Dedifferentiated amniotic fluid mesenchymal stem cell (primary cell): ENCODE data around the gene C2orf81.

Experiments
- DNase-seq: peaks from one replicate; pipeline ENCODE4 v3.0.0-alpha.2; 2016; ENCODE audit errors: extremely low spot score

The C2orf81 gene

DNA sequence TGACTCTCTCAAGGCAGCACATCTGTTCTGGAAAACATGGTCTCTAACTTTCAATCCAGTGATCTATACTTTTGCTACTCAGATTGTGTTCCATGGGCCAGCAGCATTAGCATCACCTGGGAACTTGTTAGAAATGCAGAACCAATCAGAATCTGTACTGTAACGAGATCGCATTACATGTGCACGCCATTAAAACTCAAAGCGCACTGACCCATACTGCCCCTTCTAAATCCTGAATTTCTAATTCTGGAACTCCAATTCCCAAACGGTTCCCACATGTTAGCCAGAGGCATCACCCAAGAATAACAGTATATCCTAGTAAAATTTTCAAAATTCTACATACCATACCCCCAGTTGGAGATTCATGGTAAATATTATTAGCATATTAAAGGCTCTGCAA lies 30.8 kb downstream of the C2orf81 start:
- no peak for DNase-seq

DNA sequence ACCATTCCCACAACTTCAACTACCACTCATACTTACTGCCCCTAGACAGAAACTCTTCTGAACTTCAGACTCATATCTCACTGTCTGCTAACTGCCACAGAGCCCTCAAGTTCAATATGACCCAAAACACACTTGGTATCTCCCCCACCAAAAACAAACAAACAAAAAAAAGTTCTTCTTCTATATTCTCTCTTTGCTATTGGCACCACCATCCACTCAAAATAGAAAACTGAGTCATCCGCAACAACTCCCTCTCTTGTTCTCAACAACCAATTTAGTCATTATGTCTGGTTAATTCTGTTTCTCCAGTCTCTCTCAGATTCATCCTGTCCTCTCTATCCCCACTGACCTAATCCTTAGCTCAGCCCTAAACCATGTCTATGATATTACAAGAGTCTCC lies 34.1 kb downstream of the C2orf81 start:
- peak; percentile 26 for DNase-seq

DNA sequence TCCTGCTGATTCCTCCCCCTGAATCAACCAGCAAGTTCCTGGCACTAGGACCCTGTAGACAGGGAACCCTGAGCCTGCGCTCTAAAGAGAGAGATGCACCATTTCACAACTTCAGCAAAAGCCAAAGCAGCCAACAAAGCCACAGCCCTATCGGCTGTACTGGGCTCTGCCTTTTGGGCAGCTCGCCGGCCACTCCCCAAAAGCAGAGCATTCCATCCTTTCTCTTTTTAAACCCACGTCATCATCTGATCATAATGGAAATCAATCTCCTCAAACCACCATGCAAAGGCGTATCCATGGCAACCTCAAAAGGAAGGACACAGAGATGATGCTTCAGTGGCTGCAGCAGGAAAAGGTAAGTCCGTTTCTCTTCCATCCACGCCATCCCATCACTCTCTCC lies 36.0 kb downstream of the C2orf81 start:
- DNase-seq: no peak

DNA sequence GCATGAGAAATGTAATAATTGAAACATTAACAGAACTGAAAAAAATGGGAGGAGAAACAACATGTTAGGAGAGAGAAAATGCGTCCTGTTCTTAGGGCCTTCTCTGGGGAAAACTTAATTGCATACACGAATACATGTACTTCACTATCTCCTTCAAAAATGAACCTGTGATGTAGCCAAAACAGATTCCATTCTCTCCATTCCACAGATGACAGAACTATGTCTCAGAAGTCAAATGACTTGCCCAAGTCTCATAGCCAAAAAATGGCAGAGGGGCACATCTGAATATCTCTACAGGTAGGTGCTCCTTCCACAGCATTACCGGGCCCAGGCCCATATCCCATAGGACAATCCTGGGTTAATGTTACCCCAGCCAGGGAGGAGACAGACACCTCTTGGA lies 37.4 kb downstream of the C2orf81 start:
- DNase-seq: no peak

DNA sequence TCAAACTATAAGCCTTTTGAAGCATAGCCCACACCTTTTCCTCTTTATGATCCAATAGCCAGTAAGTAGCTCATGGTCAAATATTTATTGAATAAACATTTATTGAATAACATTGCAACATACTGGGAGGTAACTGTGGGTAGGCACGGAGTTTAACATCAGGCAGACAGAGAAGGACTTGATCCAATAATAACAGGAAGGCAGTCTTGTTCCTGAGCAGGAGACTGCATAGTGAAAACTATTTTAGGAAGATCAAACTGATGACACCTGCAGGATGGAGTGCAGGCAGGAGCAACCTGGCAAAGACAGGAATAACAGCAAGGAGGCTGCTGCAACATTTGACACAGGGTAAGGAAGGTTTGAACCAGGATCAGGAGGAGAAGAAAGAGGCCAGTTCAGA lies 38.2 kb downstream of the C2orf81 start:
- peak; percentile 44 for DNase-seq

DNA sequence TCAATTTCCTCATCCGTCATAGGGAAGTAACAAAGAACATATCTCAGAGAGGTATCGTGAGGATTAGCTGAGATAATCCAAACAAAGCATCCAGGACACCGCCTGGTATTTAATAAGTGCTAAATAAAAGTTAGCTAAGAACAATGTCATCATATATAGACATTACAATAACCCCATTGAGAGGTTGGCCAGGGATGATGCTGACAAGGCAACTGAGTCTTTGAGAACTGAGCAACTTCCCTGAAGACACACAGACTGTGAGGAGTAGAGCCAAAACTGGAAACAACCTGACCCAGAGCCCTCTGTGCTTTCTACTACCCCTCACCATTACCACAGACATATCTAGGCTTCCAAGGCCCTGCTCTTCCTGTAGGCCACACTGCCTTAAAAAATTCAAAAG lies 39.7 kb downstream of the C2orf81 start:
- no peak for DNase-seq

DNA sequence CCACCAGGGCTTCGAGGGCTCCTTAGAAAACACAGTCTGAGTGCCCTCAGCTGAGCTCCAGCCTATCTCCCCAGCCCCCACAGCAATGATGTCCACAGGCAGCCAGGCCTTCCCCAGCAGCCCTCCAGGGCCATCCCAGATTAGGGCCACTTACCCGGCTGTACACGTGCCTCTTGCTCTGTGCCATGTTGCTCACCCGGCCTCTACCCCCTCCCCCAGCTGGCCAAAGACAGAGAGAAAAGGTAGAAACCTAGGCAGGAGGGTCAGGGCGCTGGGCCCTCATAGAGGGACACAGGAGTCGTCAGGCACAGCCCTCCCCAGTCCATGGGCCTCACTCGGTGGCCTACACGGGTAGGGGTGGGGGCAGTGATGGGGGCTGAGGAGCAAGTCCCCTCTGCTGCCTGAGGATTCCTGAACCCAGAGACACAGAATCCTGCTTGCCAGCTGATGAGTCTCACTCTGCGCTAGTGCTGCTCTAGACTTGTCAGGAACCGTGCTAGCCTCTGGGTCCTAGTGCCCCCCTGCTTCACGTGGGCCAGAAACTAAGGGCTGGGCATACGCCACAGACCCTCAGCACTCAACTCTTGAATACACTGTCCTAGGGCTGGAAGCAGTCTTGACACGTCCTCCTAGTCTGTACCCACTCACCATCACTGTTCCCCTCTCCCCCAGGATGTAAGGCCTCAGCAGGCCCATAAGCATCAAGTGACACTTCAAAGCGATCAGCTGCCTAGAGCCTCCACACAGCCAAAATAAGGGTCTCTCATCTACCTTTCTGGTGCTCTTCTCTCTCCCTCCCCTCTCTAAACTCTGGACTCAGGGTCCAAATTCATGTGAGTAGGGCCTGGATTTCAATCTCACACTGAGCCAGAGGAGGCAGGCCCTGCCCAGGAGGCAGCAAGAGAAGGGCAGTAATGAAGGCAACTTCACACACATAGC lies 41.3 kb downstream of the C2orf81 start, which contains the start of gene DCTN1:
TSS of gene DCTN1 (minus strand) at position 461 of the 939 bp plus-strand sequence. CDS start at position 187, 274 bp downstream.
- DNase-seq: peak; percentile 55

DNA sequence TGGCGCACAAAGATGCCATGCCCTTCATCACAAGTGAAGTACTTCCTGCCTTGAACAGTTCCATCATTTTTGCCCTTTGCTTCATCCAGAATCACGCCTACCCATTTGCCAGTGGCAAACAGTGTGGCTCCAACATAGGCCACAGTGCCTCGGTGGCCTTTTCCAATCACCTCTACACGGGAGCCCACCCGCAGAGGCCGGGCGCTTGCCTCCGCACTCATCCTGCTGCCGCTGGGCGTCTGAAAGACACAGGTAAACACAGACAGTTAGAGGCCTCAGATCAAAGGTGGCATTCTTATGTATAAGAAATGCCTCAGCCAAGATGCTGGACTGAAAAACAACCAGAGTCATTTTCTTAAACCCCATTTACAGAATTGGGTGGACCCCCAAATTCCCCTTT lies 43.4 kb downstream of the C2orf81 start:
- DNase-seq: no peak

DNA sequence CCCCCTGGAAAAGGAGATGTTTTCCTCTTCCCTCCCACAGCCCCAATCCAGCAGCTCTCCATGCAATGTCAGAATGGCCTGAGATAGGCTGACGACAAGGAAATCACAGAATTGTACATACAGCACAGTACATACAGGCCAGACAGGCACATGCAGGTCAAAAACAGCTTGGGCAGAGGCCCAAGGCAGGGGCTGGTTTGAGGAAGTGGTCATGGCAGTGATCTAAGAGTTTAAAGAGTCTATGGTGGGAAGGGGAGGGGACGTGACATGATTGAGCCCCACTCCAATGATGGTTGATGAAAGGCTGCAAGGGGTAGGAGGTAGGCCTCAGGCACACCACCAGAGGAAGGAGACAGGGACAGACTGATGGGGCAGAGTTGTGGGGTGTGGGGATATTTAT lies 45.6 kb downstream of the C2orf81 start:
- no peak for DNase-seq

DNA sequence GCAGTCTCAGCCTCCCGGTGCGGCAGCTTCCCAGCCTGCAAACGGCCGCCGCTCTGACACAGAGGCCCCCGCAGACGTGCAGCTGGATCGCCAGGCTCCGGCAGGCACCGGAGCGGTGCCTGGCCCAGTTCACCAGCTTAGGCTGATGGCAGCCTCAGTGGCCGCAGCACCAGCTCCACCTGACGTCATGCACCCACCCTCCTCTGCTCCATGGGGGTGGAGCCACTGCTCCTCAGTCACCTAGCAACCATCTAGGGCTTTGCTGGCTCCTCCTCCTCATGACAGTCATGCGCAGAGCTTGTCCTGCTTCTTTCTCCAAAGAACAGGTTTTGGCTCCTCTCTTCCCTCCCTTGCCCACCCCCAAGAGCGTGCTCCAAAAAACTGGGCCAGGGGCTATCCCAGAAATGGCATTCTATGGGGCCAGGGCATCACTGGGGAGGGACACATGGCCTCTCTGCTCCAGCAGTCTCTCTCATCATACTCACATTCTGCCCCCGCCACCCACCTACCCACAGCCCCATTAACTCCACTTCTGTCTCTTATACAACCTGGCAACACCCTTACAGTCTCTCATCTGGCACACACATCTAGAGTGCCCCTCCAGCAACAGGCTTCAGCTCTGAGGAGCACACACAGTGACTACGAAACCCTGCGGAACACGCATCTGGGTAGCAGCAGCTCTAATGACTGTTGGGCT lies 46.8 kb downstream of the C2orf81 start:
- DNase-seq: no peak

DNA sequence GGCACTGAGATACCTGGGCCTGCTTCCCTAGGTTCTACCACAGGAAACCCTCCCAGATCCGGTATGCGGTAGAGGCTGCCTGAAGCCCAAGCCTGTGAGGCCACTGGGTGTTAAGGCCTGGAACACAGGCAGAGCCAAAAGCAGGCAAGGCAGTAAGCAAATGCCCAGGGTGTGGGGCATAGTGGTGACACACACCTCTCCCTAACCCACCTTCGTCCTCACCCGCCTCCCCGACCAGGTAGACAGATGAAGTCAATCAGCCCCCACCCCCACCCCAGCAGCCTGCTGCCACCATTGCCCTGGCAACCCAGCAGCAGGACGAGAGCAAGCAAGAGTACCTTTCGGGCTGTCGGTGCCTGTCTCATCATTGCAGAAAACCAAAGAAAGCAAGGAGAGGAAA lies 47.4 kb downstream of the C2orf81 start:
- no peak for DNase-seq

DNA sequence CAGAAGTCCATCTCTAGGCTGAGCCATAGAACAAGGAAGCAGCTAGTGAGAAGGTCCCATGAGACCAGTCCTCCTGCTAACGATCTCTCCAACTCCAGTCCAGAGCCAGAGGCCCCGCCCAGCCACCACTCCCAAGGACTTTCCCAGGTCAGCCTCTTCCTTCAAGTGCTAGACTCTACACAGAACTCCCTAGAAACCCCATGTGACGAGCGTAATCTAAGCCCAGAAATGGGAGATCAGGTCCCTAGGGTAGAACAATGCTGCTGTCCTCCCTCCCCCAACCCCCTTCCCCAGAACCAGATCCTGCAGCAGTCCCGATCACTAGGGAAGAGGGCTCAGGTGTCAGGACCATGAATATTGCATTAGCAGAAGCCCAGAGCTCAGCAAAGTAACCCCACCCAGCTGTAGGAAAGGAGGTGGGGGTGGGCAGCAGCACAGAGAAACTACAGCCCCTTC lies 48.2 kb downstream of the C2orf81 start:
- no peak for DNase-seq

DNA sequence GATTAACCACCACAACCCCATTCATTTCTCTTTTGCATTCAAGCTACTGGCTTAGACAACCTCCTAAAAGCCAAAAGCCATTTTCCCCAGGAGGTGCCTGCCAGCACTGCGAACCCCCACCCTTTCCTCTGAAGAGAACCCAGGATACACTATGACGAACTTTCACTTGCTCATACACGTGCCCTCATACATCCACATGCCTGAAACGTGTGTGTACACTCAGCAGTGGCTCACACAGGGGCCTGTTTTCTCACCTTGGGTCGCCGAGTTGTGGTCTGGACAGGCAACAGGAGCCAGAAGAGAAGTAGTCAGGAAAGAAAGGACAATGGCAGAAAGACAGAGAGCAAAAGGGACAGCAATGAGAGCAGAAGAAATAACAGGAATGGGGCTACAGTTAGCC lies 48.7 kb downstream of the C2orf81 start:
- no peak for DNase-seq

DNA sequence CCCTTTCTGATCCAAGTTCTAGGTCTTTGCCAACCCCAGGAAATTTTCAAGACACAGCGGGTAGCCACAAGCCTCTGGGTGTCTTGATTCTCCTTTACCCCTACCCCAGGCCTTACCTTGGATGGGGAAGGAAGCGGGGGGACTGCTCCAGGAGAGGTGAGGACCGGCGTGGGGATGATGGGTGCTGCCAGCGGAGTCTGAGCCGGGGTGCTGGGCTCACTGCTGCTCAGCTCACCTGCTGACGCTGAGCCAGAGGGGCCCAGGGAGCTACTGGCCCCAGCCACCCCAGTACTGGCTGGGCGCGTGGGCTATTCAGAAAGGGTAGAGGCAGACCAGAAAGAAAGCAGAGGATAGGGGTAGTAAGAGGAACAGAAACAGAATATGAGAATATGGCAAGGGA lies 50.0 kb downstream of the C2orf81 start:
- DNase-seq: no peak

DNA sequence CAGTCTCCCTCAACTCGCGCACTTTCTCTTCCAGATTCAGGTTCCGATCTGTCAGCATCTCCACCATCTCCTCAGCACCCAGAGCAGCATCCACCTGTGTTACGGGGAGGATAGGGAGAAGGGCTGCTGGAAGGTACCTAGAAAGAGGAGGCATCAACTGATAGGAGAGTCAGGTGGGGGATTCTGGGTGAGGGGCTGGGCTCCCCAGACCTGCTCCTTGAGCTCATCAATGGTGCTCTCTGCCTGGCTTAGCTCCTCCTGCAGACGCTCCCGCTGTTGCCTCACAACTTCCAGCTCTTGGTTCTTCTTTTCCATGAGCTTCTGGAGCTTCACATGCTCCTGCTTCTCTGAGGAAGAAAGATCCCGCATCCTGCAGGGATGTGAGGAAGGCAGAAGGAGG lies 51.4 kb downstream of the C2orf81 start:
- no peak for DNase-seq

DNA sequence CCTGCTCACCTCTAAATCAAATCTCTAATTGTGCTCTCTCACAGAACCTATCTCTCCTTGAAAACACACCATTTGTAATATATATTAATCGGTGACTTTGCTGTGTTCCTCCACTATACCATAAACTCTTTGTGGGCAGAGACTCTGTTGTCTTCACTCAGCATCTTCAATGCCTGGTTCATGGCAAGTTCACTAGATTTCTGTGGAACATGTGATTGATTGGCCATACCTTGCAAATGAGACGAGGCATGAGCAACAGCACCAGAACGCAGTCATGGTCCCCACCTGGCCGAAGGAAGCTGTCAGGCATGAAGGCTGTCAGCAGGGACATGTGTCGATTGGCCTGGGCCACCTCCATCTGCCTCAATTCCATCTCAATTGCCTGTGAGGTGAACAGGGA lies 52.9 kb downstream of the C2orf81 start:
- no peak for DNase-seq

DNA sequence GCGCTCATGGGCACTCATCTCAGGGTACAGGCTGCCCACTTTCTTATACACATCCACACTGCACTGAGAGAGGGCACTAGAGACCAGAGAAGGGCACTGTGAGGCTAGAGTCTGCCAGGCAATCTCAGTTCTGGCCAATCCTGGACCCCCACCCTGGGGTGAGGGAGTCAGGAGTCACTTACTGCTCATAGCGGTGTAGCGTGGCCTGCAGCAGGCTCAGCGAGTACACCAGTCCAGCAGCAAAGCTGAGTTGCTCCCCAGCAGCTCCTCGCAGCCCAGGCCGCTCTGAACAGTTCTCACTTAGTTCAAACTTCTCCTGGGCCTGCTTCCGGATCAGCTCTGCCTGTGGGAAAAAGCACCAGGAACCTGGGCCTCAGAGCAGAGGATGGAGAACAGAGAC lies 53.6 kb downstream of the C2orf81 start:
- no peak for DNase-seq

DNA sequence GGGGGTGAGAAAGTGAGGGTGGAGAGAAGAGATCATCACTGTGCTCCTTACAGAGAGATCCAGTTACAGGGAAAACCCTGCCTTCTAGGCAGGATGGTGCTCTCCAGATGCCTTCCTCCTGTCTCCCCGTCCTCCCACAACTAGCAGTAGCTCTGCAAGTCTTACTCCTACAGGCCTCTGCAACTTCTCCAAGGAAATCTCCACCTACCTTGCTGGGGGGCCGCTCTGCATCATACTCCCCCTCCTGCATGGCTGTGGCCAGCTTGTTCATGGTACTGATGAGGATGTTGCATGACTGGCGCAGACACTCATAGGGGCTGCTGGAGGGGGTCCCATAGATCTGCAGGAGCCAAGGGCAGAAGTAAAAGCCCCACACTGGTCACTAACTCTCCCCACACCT lies 55.4 kb downstream of the C2orf81 start:
- DNase-seq: no peak

DNA sequence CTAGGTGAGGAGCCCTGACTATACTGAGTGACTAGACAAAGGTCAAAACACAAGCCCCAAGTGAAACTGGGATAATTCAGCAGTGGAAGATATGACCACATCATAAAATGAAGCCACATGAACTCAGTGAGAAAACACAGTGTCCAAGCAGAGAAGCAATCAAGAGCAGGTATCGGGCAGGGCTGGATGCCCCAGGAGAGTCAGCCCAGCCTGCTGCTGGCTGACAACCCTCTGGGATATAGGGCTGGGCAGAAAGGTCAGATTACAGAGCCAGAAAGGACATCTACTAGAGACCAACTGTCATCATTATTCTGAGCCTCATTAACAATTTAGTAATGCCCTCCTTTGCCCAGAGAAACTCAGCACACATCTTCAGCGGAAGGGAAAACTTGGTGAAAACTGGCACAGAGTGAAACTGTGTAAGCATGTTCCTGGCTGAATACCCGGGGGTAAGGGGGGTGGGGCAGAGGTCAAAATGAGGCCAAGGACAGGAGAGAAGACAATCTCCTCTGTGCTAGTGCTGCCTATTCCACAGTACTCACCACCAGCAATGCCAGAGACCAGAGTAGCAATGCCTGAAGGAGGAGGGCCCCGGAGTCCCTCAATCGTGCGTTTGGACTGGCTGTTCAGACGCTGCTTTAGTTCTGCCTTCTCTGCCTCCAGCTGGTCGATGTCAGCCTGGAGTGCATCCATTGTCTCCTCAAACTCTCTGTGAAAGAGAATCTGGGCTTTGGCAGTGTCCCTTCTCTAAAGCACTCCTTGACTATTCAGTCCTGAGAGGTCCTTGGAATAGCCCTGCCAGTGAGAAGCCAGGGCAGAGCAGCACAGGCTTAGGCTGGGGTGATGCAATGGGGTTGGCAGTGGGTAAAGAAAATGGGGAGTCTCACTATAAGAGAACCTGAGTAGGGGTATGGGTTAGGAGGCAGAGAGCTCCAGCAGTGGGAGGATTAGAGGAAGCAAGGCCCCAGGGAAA lies 56.6 kb downstream of the C2orf81 start:
- DNase-seq: no peak
